GM12878 (cell line): ENCODE results near the gene NEO1. TPM values are rescaled to one million over a fixed set of nuclear protein-coding genes. Genes with fewer than 3 reads are reported as not detected.

ENCODE experiments used
- ATAC-seq: fragments of 200-7000 bp; cut with Tn5 transposase; 3 replicates; pipeline ENCODE4 v1.9.1; 2020; ENCODE audit warnings: mild to moderate bottlenecking, moderate library complexity
- BruUV-seq: library from RNA; stranded (reverse); fragments of 400-500 nt; replicated peaks from 2 replicates; lab custom pipeline; 2021; lab: Mats Ljungman, UMichigan
- CTCF ChIA-PET: fragments of 300-600 bp; sonication (Branson Sonifier 250); formaldehyde crosslinking; extraction: SDS; loops from one replicate; lab custom pipeline; 2021; ENCODE audit warnings: inconsistent platforms; lab: Yijun Ruan, JAX
- POLR2A ChIA-PET: fragments of 350-600 bp; formaldehyde crosslinking; extraction: SDS; loops from one replicate; lab custom pipeline; 2021; ENCODE audit warnings: inconsistent platforms; lab: Charles Lee
- RAD21 ChIA-PET: fragments of 300-600 bp; sonication (Branson Sonifier 250); formaldehyde crosslinking; loops from one replicate; lab custom pipeline; 2023; ENCODE audit warnings: antibody characterized with exemption; ENCODE audit not compliant: unreplicated experiment; lab: Charles Lee
- SMC1A ChIA-PET: fragments of 300-600 bp; sonication (Branson Sonifier 250); formaldehyde crosslinking; loops from one replicate; lab custom pipeline; 2023; ENCODE audit not compliant: unreplicated experiment, uncharacterized antibody; lab: Charles Lee
- DNase-seq: peaks from one replicate; pipeline ENCODE4 v3.0.0-alpha.2; 2011; ENCODE audit warnings: low read depth, low spot score
- FAIRE-seq: peaks from 3 replicates; lab custom pipeline; 2011; peaks lifted over from hg19 to GRCh38; lab: Jason Lieb, UNC
- H2AFZ ChIP-seq: 2 replicates; pipeline ENCODE4 v1.6.0; 2011; ENCODE audit warnings: low read depth, low read length, control low read depth; ENCODE audit not compliant: control insufficient read depth
- H3K27ac ChIP-seq: 2 replicates; pipeline ENCODE4 v1.5.1; 2011; ENCODE audit warnings: control low read depth; ENCODE audit not compliant: control insufficient read depth, insufficient read depth
- H3K27me3 ChIP-seq, 2 experiments: replicated peaks in 1 of 2; 2 replicates each; pipeline versions ENCODE4 v1.6.0 to v1.6.1; 2011; ENCODE audit warnings: low read length in 1 of 2; ENCODE audit not compliant: control insufficient read depth in 2 of 2, insufficient read depth in 2 of 2
- H3K36me3 ChIP-seq, 2 experiments: 2 replicates each; pipeline ENCODE4 v1.5.1; 2011; ENCODE audit warnings: low read length in 1 of 2; ENCODE audit not compliant: control insufficient read depth in 2 of 2, insufficient read depth in 2 of 2
- H3K4me1 ChIP-seq: 2 replicates; pipeline ENCODE4 v1.6.1; 2011; ENCODE audit warnings: mild to moderate bottlenecking, low read length, moderate library complexity, mixed read lengths; ENCODE audit not compliant: control insufficient read depth, insufficient read depth
- H3K4me2 ChIP-seq: 2 replicates; pipeline ENCODE4 v1.6.0; 2011; ENCODE audit warnings: control low read depth; ENCODE audit not compliant: control insufficient read depth, insufficient read depth
- H3K4me3 ChIP-seq: fragments of 200-600 bp; sonication (generic); 2 replicates; pipeline ENCODE4 v1.5.1; 2016
- H3K79me2 ChIP-seq: 2 replicates; pipeline ENCODE4 v1.6.0; 2011; ENCODE audit warnings: low read length; ENCODE audit not compliant: control insufficient read depth, insufficient read depth
- H3K9ac ChIP-seq: 2 replicates; pipeline ENCODE4 v1.8.0; 2011; ENCODE audit warnings: low read length, control low read depth, mixed read lengths; ENCODE audit not compliant: control insufficient read depth, insufficient read depth
- H3K9me3 ChIP-seq: replicated peaks from 3 replicates; pipeline ENCODE4 v1.5.1; 2011; ENCODE audit warnings: mild to moderate bottlenecking, low read length; ENCODE audit not compliant: control insufficient read depth, insufficient read depth
- H4K20me1 ChIP-seq: 2 replicates; pipeline ENCODE4 v1.6.0; 2011; ENCODE audit not compliant: control insufficient read depth, insufficient read depth
- BMI1 ChIP-seq: fragments of 450-650 bp; IDR thresholded peaks from 2 replicates; pipeline ENCODE4 v1.6.1; 2016; ENCODE audit warnings: mild to moderate bottlenecking, moderate library complexity, borderline replicate concordance
- CEBPB ChIP-seq, 2 experiments: fragments of 150-350 bp in 1 of 2; IDR thresholded peaks; 2 replicates each; pipeline ENCODE4 v1.6.1; 2012 to 2014; ENCODE audit warnings: low read depth in 2 of 2, low read length in 2 of 2, borderline replicate concordance in 1 of 2, inconsistent platforms in 1 of 2
- CHD1 ChIP-seq: IDR thresholded peaks from 2 replicates; pipeline ENCODE4 v1.6.1; 2012; ENCODE audit warnings: low read depth, low read length, improper control_type of control experiment
- CHD4 ChIP-seq: fragments of 200-600 bp; sonication (generic); IDR thresholded peaks from 2 replicates; pipeline ENCODE4 v1.6.1; 2016; ENCODE audit warnings: mild to moderate bottlenecking
- DPF2 ChIP-seq: fragments of 450-650 bp; IDR thresholded peaks from 2 replicates; pipeline ENCODE4 v1.6.1; 2017; ENCODE audit warnings: mild to moderate bottlenecking
- IRF4 ChIP-seq: IDR thresholded peaks from 2 replicates; pipeline ENCODE4 v1.6.1; 2011; ENCODE audit warnings: low read depth, low read length
- KDM1A ChIP-seq: fragments of 200-600 bp; sonication (generic); IDR thresholded peaks from 2 replicates; pipeline ENCODE4 v1.6.1; 2016; ENCODE audit warnings: borderline replicate concordance
- NRF1 ChIP-seq: conservative IDR thresholded peaks from 2 replicates; pipeline ENCODE4 v1.6.1; 2011; ENCODE audit warnings: mild to moderate bottlenecking, low read depth, low read length, improper control_type of control experiment
- POLR2AphosphoS2 ChIP-seq: IDR thresholded peaks from 2 replicates; pipeline ENCODE4 v1.6.1; 2011; ENCODE audit warnings: low read depth, mild to moderate bottlenecking, low read length, improper control_type of control experiment, moderate library complexity
- ZNF384 ChIP-seq: IDR thresholded peaks from 2 replicates; pipeline ENCODE4 v1.6.1; 2012; ENCODE audit warnings: low read depth, mild to moderate bottlenecking, low read length, improper control_type of control experiment, borderline replicate concordance
- ZSCAN29 ChIP-seq: fragments of 450-650 bp; IDR thresholded peaks from 2 replicates; pipeline ENCODE4 v1.6.1; 2017; ENCODE audit warnings: mild to moderate bottlenecking, moderate library complexity
- WGBS: methylation state at CpG from one replicate; pipeline ENCODE4 v1.1.6; 2016; ENCODE audit warnings: low lambda C conversion rate; ENCODE audit not compliant: insufficient replicate concordance, insufficient coverage; ENCODE audit errors: missing lambda C conversion rate; 5-methylcytosine and 5-hydroxymethylcytosine counted together
- in situ Hi-C: fragments of 300-500 bp; cut with MboI; formaldehyde crosslinking; loops from 9 replicates; pipeline ENCODE4 v1.14.3; 2018; ENCODE audit warnings: mixed read lengths
- intact Hi-C: fragments of 100-400 bp; cut with micrococcal nuclease; formaldehyde crosslinking; loops from one replicate; pipeline ENCODE4 v1.14.2; 2022; ENCODE audit not compliant: unreplicated experiment
- polyA plus RNA-seq, 11 experiments: library from polyadenylated mRNA; depleted of rRNA in 4 of 11; unstranded in 6 of 11; stranded (reverse) in 5 of 11; fragments of >200 nt; fragmentation: Nextera tagmentation in 4 of 11; fragmentation: Illumina TruSeq in 1 of 11; extraction: Ambion mirVana in 4 of 11; extraction: Trizol in 1 of 11; gene quantifications; 1 replicate in 1 of 11; 2 replicates in 10 of 11; pipeline versions ENCODE4 v1.2.1 to v1.2.3, GENCODE V29; 2011 to 2016; ENCODE audit warnings: inconsistent platforms in 2 of 11, missing spikeins in 2 of 11, low read depth in 1 of 11
- total RNA-seq, 4 experiments: library from RNA; depleted of rRNA in 3 of 4; stranded (reverse); fragments of >200 nt in 3 of 4; fragmentation: Illumina TruSeq in 1 of 4; extraction: Trizol in 1 of 4; gene quantifications; 2 replicates each; pipeline versions ENCODE4 v1.2.1 to v1.2.3, GENCODE V29; 2013 to 2021
- TF ChIP-seq, protein P1 (sequence below): fragments of 450-650 bp; conservative IDR thresholded peaks from 2 replicates; pipeline ENCODE4 v1.6.1; 2017; ENCODE audit warnings: mild to moderate bottlenecking, moderate library complexity
- TF ChIP-seq, protein P2 (sequence below): IDR thresholded peaks from 2 replicates; pipeline ENCODE4 v1.6.1; 2011; ENCODE audit warnings: low read depth, low read length, improper control_type of control experiment, borderline replicate concordance

The NEO1 gene
- total and polyA plus RNA-seq, 10 of the 15 experiments (the other 5 are each of a cell fraction or from before 2014, with no cell fraction given) = 0.03 to 2.0 (median 0.32) TPM

- Histone ChIP-seq H3K9ac (no peak overlapping the region), H3K36me3 (no peaks in the 10 kb centered on the region), H3K4me1 (no peaks in the 10 kb centered on the region), H3K9me3 (no peaks in the 10 kb centered on the region), H3K4me3 (no peak overlapping the region), H4K20me1 (no peaks in the 10 kb centered on the region), H3K27ac (no peak overlapping the region), H3K79me2 (no peaks in the 10 kb centered on the region), H3K4me2 (no peak overlapping the region), H2AFZ (no peak overlapping the region), H3K27me3 (no peaks in the 10 kb centered on the region; a peak in 1 of 4 replicates)
- no peak for DNase-seq
- TF ChIP-seq, protein P1, sequence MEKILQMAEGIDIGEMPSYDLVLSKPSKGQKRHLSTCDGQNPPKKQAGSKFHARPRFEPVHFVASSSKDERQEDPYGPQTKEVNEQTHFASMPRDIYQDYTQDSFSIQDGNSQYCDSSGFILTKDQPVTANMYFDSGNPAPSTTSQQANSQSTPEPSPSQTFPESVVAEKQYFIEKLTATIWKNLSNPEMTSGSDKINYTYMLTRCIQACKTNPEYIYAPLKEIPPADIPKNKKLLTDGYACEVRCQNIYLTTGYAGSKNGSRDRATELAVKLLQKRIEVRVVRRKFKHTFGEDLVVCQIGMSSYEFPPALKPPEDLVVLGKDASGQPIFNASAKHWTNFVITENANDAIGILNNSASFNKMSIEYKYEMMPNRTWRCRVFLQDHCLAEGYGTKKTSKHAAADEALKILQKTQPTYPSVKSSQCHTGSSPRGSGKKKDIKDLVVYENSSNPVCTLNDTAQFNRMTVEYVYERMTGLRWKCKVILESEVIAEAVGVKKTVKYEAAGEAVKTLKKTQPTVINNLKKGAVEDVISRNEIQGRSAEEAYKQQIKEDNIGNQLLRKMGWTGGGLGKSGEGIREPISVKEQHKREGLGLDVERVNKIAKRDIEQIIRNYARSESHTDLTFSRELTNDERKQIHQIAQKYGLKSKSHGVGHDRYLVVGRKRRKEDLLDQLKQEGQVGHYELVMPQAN = no peak
- TF ChIP-seq, protein P2, sequence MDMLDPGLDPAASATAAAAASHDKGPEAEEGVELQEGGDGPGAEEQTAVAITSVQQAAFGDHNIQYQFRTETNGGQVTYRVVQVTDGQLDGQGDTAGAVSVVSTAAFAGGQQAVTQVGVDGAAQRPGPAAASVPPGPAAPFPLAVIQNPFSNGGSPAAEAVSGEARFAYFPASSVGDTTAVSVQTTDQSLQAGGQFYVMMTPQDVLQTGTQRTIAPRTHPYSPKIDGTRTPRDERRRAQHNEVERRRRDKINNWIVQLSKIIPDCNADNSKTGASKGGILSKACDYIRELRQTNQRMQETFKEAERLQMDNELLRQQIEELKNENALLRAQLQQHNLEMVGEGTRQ = no peak
- TF ChIP-seq DPF2 (no peak), IRF4 (no peak), POLR2AphosphoS2 (no peak), ZSCAN29 (no peak), CHD1 (no peak), NRF1 (no peak), CEBPB (IDR thresholded peaks at IDR 0.05; ENCODE audit: borderline replicate concordance in 1 of 2, low read depth in 2 of 2, low read length in 2 of 2) (no peak), KDM1A (no peak), CHD4 (no peak), BMI1 (no peak), ZNF384 (no peak)
- no peak for ATAC-seq
- no TSS peak for BruUV-seq
- CTCF ChIA-PET = no interaction called here
- POLR2A ChIA-PET = interaction anchor here (0.6 kb wide), 1 partner anchor 40 kb away, joined by 5 read pairs; no protein-coding TSS in a partner anchor
- in situ Hi-C loops (no loop called here), intact Hi-C loops (no loop called here)
- SMC1A ChIA-PET = no interaction called here
- WGBS = 13% methylated on average over 3 of the region's 3 CpGs
- RAD21 ChIA-PET = no interaction called here
- no peak for FAIRE-seq
Observed at GRCh38 chr15:73353734-73354133, 301.5 kb downstream of the NEO1 start.
